NCI-H2227 treated with DMSO at 0.1 percent for 48 hours (cell line): ENCODE measurements around the gene LARP1B.
"Not testable (repeated sequence)": the region's sequence is repeated elsewhere in the genome, so short reads cannot be mapped to it uniquely, and the experiment has no call there.

Source experiments
- DNase-seq: peaks from one replicate; lab custom pipeline; 2025; lab: John Stamatoyannopoulos, UW

Gene LARP1B

DNA sequence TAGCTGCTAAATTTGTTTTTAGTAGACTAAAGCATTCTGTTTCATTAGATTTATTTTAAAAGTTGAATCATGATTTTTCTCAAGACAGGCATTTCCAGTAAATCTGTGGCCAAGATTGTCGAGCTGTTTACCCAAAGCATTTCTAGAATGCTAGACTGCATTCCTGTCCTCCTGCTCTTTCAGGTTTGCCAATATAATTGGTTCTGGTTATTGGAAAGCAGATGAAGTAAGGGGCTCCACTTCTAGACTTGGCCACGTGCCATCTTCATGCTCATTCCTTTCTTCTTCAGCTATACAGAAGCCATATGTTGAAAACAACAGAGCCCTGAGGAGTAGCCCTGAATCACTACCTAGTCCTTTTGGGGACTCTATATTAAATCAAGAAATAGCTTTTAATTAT lies 164.0 kb downstream of the LARP1B start:
- no peak for DNase-seq

GRCh38 chr4:128227991-128228571 lies 167.0 kb downstream of the LARP1B start:
- no peak for DNase-seq

GRCh38 chr4:128228845-128229795 lies 168.0 kb downstream of the LARP1B start:
- DNase-seq: no peak

DNA sequence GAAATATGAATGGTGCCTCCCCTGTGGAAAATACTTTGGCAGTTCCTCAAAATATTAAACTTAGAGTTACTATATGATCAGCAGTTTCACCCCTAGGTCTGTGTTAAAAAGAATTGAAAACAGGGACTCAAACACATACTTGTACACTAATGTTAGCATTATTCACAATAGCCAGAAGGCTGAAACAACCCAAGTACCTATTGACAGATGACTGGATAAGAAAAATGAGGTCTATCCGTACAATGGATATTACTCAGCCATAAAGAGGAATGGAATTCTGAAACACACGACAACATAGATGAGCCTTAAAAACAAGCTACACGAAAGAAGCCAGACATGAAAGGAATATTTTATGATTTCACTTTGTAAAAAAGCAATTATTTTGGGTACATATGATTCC lies 171.6 kb downstream of the LARP1B start:
- DNase-seq: no peak

DNA sequence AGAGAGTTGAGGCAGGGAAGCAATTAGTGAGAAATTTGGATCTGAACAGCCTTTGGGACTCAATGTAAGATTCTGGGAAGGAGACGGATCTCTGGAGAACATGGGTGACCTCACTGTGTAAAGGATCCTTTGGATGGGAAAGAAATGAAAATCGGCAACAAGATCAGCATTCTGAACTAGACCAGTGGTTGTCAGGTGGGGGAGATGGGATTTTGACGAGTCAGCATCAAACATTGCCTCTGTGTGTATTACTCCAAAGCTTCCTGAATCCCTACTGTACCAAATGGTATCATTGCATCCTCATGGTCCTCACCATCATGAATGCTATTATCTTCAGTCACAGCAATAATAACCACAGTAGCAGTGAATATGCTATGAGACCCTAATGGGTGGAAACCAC lies 173.7 kb downstream of the LARP1B start:
- DNase-seq: no peak

- DNase-seq: no peak
These were observed 179.9 kb downstream of the LARP1B start for GRCh38 chr4:128241019-128241418.

DNA sequence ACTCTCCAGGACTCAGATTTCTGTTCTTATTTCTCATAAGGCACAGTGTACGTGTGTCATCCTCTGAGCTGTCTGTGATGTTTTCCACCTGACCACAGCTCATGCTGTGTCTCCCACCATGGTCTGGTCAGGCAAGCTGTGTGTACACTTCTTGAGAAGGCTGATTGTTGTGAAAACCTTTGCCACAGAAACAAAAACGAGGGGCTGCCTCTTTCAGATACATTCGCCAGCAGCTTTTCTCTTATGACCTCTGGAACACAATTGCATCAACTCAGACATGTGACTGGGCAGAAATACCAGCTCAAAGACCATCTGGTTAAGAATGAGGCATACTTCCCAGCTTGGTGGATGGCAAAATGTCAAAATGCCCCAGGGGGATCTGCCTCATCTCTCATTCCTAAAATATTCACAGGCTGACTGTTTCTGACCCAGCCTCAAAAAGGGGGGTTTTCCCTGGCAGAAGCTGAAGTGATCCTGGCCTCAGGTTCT lies 180.4 kb downstream of the LARP1B start:
- DNase-seq: no peak

DNA sequence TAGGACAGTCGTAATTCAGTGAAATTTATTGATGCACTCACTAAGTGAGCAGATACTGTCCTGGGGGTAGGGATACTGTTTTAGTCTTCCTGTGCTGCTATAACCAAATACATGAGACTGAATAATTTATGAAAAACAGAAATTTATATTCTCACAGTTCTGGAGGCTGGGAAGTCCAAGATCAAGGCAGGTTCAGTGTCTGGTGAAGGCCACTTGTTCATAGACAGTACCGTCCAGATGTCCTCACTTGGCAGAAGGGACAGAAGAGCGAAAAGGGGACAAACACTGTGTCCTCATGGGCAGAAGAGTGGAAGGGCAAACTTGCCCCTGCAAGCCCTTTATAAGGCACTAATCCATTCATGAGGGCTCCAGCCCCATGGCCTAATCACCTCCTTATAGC lies 180.9 kb downstream of the LARP1B start:
- no peak for DNase-seq

GRCh38 chr4:128242601-128243000 lies 181.5 kb downstream of the LARP1B start:
- no peak for DNase-seq

- no peak for DNase-seq
These were observed 183.3 kb downstream of the LARP1B start for GRCh38 chr4:128244379-128244778.

DNA sequence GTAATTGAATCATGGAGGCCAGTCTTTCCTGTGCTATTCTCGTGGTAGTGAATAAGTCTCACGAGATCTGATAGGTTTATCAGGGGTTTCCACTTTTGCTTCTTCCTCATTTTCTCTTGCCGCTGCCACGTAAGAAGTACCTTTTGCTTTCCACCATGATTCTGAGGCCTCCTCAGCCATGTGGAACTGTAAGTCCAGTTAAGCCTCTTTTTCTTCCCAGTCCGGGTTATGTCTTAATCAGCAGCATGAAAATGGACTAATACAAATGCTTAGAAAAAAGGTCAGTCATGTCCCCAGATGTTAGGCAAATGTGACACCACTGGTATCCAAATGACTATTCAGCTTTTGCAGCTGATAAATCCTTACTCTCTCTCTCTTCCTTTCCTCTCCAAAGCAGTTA lies 184.3 kb downstream of the LARP1B start:
- not testable (repeated sequence) for DNase-seq

GRCh38 chr4:128247906-128248305 lies 186.8 kb downstream of the LARP1B start:
- DNase-seq: no peak

DNA sequence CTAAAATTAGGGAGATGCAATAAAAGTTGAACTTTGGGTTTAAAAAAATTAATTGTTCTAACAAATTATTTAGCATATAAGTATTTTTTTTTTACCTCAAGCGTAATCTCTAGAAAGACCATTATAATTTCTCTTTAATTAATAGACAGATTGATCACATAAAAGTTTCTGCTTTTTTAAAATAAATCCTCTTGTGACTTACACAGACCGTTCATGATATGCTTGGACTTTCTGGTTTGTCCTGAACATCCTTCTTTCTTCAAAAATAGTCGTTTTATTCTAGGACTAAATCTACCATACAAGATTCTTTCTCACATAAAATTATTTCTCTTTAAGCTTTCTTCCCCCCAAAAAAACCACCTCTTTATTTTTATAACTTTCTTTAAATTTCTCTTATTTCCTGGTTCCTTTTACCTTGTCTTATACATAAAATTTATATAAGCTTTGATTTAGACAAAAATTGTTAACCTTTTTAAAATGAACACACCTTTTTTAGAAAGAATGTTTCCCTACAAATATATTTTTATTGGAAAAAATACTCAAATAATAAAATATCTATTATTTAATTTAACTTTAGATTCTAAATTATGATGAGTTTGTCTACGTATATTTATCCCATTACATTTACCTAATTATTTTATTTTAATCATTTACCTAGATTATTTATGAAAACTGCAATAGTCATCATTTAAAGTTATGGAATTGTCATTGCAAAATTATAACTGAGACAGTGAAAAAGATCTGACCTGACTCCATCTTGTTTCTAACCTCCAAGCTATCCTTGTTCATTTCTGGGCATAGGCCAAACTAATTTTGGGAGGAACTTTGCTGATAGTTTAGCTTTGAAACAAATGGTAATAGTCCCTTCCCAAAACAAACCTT lies 188.9 kb downstream of the LARP1B start:
- DNase-seq: no peak

DNA sequence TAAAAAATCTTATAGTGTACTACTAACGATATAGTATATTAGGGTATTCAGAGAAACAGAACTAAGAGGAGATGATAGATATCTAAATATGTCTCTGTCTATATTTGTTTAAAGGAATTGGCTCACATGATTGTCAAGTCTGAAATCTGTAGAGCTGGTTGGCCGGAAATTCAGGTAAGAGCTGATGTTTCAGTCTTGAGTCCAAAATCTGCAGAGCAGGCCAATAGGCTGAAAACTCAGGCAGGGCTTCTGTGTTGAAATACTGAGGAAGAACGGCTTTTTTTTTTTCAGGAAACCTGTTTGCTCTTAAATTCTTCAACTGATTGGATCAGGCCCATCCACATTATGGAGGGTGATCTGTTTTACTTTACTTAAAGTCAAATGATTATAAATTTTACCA lies 194.8 kb downstream of the LARP1B start:
- no peak for DNase-seq

DNA sequence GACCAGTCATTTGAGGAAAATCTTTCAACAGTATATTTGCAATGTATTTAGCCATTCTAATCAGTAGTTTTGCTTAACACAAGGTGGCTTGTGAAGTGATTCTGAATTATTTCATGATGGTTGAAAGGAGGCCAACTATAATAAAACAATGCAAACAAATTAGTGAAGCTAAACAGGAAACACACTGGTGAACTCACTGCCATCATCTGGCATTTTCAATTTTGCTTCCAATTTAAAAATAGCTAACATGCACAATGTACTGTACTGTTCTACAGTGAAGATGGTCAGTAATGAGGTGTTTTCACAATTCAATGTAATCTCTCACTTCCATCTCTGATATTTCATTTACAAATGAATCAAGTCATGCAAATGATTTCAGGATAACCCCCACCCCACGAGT lies 195.4 kb downstream of the LARP1B start:
- DNase-seq: no peak

- DNase-seq: not testable (repeated sequence)
These were observed 197.1 kb downstream of the LARP1B start for GRCh38 chr4:128258166-128258565.

GRCh38 chr4:128259889-128260288 lies 198.8 kb downstream of the LARP1B start:
- DNase-seq: not testable (repeated sequence)
